Measurements from ENCODE around the gene AKNA. TPM values are rescaled to one million over a fixed set of nuclear protein-coding genes. Genes with fewer than 3 reads are reported as not detected.

The AKNA gene
- total RNA-seq, 1 donor from 2014 or later = 4.5 TPM

GRCh38 chr9:114369216-114370130 lies 18.3 kb downstream of the AKNA start:
- no peak for DNase-seq (ENCODE audit: low spot score)
- intact Hi-C loops (cut with DNase I) = no loop called here

- DNase-seq (ENCODE audit: low spot score) = no peak
- intact Hi-C loops (cut with DNase I) = no loop called here
Measured at GRCh38 chr9:114367772-114368569, 19.8 kb downstream of the AKNA start.

- no peak for DNase-seq (ENCODE audit: low spot score)
- intact Hi-C loops (cut with DNase I) = no loop called here
Measured at GRCh38 chr9:114367366-114367765, 20.4 kb downstream of the AKNA start.

GRCh38 chr9:114366334-114367128 lies 21.3 kb downstream of the AKNA start:
- intact Hi-C loops (cut with DNase I) = no loop called here
- DNase-seq (ENCODE audit: low spot score) = no peak

DNA sequence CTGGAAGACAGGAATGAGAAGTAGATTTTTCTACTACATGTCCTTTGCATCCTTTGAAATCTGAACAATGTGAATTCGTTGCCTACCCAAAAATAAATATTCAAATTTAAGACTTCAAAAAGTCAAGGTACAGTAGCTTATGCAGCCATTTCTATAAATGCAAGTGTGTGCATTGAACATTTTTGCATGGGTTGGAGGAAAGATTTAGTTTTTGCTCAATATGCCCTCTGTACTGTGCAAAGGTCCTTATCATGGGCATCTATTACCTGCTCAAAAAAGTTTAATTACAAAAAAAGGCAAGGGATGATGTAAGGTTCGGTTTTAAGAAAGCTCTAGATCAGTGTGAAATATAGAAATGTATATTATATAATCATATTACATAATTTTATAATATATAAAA lies 22.6 kb downstream of the AKNA start:
- intact Hi-C loops (cut with DNase I) = no loop called here
- no peak for DNase-seq (ENCODE audit: low spot score)

DNA sequence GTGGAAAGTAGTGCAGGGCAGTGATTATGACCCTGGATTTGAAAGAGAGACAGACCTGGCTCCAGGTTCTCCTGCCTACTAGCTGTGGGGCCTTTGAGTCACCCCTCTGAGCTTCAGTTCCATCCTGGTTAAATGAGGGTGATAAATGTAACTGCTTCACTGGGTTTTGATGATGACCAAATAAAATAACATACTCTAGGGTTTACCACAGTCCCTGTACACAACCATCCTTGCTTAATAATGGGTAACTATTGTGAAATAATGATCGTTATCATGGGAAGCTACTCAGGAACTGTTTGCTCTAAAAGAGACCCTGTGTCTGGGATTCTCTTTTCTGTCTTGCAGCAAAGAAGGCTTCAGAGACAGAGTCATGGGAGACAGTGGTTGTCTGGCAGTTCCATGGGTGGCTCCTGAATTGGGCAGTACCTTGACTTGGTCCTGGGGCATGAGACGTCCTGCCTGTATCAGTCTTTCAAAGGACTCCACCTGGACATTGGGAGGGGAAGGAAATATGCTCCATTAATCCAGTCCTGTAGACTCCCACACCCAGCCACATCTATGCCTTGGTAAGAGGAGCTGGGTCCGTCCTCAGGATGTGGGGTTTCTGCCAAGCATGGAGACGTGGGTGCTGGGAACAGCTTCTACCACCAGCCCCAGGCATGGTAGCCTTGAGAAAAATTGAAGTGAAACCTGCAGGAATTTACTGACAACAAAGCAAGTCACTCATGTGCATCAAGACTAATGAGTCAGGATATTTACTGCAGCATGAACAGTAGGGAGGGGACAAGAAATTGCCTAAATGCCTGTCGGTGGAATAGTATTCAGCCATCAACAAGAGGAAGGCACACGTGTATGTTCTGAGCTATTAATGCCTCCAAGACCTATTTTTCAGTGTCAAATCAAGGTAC lies 23.4 kb downstream of the AKNA start:
- intact Hi-C loops (cut with DNase I) = no loop called here
- DNase-seq (ENCODE audit: low spot score) = no peak

- intact Hi-C loops (cut with DNase I) = no loop called here
Measured at GRCh38 chr9:114363424-114363823, 24.4 kb downstream of the AKNA start.

GRCh38 chr9:114362394-114362793 lies 25.4 kb downstream of the AKNA start:
- intact Hi-C loops (cut with DNase I) = no loop called here

More at GRCh38 chr9:114363424-114363823, 24.4 kb downstream of the AKNA start:
- no peak for DNase-seq (ENCODE audit: low spot score)

GRCh38 chr9:114361542-114361941 lies 26.2 kb downstream of the AKNA start:
- intact Hi-C loops (cut with DNase I) = no loop called here
- DNase-seq (ENCODE audit: low spot score) = no peak

More at GRCh38 chr9:114362394-114362793, 25.4 kb downstream of the AKNA start:
- no peak for DNase-seq (ENCODE audit: low spot score)

DNA sequence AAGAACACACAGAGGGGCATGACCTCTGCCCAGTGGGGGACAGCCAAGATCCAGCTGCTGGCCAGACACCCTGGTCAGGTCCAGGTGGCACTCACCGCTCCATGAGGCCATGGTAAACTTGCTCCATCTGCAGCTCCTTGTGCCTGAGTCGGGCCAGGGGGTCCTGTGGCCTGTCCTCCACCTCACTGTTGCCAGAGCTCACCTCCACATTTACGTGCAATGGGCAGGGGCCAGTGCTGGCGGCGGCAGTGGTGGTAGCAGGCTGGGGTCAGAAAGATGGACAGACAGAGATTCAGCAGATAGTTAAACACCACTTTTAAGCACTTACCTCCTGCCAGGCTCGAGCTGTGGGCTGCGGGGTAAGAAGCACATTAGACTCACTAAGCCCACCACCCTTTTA lies 28.0 kb downstream of the AKNA start:
- DNase-seq (ENCODE audit: low spot score) = no peak
- intact Hi-C loops (cut with DNase I) = no loop called here

DNA sequence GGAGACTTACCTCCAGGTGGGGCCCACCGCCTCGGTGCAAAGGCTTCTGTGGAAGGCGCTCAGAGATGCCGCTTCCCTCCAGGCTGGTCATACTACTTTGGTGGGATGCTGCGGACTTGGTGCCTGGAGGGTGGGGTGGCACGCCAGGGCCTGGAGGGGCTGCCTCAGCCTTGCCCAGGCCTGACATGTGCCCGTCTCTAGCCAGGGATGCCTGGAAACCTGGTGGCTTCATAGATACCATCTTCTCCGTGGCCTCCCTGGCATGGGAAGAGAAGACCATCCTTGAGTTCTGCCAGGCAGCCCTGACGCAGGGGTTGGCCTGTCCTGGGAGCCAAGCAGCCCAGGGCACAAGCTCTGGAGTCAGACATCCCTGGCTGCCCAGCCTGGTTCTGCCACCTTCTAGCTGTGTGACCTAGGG lies 29.9 kb downstream of the AKNA start:
- no peak for DNase-seq (ENCODE audit: low spot score)
- intact Hi-C loops (cut with DNase I) = no loop called here

GRCh38 chr9:114357360-114357759 lies 30.4 kb downstream of the AKNA start:
- intact Hi-C loops (cut with DNase I) = no loop called here

DNA sequence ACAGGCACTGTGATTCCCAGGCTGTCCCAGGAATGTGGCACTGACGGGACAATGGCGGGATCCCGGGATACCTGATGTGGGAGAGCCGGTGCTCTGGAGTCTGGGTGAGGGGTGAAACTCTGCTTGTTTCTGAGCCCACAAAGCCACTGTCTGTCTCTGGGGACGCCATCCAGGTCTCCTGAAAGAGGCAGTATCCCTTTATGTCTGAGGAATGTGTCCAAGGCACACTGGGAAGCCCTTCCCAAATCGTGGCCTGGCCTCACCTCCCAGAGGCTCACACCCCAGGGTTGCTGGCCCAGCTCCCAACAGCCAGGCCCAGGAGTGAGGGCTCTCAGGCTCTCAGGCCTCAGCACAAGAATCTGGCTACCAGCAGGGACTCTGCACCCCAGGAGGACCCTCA lies 31.0 kb downstream of the AKNA start:
- DNase-seq (ENCODE audit: low spot score) = no peak
- intact Hi-C loops (cut with DNase I) = no loop called here

More at GRCh38 chr9:114357360-114357759, 30.4 kb downstream of the AKNA start:
- no peak for DNase-seq (ENCODE audit: low spot score)

DNA sequence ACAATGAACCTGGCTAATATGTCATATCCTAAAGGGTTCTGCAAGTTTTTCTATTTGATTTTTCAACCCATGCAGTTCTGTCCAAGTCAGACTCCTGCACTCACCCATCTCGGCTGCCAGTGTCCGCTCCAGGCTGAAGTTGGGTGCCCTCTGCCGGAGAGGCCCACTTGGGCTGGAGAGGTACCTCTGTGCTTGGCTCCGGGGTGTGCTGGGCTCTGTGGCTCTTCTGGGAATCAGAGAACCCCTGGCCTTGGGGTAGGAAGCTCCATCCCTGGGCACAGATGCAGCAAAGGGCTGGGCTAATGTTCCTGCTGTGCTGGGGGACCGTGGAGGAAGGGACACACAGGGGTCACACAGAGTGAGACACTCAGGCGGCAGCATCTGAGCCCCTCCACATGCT lies 32.0 kb downstream of the AKNA start:
- DNase-seq (ENCODE audit: low spot score) = no peak
- intact Hi-C loops (cut with DNase I) = no loop called here

DNA sequence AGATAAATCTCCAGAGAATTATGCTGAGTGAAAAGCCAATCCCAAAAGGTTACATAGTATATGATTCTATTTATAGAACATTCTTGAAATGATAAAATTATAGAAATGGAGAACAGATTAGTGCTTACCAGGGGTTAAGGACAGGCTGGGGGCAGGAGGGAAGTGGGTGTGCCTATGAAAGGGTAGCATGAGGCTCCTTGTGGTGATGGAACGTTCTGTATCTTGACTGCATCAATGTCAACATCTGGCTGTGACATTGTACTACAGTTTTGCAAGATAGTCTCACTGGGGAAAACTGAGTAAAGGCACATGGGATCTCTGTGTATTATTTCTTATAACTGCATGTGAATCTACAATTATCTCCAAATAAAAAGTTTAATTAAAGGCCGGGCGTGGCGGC lies 35.9 kb downstream of the AKNA start:
- DNase-seq (ENCODE audit: low spot score) = no peak
- intact Hi-C loops (cut with DNase I) = no loop called here

DNA sequence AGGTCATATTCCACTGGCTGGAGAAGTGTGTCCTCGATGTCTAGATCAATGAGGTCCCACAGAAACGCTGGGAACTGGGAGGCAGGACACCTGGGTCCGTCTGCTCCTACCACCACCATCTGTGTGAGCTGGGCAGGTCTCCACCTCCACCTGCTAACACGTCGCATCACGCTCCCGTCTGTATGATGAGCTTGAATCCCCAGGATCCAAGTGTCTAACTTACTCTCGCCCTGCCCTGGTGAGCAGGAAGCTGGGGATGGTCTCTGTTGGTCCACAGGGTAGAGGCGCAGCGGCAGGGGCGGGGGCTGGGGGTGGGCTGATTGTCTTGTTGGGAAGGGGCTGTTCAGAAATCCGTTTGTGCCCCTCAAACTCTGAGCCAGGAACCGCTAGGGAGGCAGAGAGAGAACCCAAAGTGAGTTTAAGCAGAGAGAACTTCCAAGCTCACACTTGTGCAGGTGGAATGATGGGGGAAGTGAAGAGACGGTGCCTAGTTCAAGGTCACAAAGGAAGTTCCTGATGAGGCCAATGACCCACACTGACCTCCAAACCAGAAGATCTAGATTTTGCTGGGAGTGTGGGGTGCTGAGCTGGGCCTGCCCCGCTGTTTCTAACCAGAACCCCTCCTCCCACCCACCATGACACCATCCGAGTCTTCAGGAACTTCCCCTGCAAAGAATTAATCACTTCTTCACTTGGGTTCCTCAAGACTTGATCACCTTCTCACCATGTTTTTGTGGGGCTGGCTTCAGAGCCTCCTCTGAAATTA lies 37.0 kb downstream of the AKNA start:
- intact Hi-C loops (cut with DNase I) = no loop called here

DNA sequence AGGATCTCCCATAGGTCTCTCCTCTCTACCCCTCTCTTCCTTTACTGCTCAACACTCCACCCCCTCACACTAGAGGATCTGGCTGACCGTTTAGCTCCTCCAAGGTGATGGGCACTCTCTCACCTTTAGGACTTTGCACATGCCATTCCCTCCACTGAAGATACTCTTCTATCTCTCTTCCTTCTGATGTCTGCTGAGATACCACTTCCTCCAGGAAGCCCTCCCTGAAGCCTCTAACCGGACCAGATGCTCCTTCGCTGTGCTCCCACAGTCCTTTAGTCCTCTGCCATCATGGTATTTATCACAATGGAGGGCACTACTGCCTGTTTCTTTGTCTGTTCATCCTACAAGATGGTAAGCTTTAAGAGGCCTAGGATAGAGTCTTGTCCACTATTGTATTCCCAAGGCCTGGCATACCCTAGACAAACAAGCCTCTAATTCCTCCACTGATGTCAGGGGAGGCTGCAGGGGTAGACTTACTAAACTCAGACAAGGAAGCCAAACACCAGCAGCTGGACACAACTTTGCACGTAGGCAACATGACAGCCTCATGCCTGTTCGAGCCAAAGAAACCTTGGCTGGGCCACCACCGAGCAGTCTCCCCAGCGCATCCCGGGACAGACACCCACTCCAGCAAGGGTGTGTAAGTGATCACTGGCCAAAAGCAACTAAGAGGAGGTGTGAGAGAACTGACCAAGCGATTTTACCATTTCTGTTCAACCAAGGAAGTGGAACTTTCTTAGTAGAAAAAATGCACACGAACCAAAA lies 37.9 kb downstream of the AKNA start:
- no peak for DNase-seq (ENCODE audit: low spot score)
- intact Hi-C loops (cut with DNase I) = no loop called here

More for the DNA sequence above, 37.0 kb downstream of the AKNA start:
- DNase-seq (ENCODE audit: low spot score) = no peak

Measured in cardiac septum (tissue), 1 donor.